HG02610 (cell line): ENCODE results near the gene VGLL2.

Experiments
- ATAC-seq: cut with Tn5 transposase; IDR thresholded peaks from one replicate; pipeline ENCODE4 v1.9.1; 2021; ENCODE audit warnings: mild to moderate bottlenecking, moderate library complexity; ENCODE audit not compliant: unreplicated experiment

The VGLL2 gene

DNA sequence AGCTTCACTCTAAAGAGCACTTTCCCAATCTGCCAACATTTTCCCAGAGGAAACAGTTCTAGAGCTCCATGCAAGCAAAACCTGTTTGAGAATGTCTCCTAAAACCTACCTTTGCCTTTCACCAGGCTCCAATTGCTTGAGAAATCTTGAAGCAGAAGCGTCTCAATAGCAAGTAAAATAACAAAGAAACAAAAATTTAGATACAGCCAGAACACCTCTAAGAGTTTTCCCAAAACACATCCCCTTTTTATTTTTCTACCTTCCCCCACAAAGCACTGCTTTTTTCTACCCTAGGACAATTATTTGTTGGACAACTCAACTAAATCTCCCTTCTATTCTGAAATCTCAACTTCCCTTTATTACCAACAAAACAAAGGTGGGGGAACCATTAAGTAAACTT lies 3.6 kb downstream of the VGLL2 start:
- ATAC-seq = no peak

DNA sequence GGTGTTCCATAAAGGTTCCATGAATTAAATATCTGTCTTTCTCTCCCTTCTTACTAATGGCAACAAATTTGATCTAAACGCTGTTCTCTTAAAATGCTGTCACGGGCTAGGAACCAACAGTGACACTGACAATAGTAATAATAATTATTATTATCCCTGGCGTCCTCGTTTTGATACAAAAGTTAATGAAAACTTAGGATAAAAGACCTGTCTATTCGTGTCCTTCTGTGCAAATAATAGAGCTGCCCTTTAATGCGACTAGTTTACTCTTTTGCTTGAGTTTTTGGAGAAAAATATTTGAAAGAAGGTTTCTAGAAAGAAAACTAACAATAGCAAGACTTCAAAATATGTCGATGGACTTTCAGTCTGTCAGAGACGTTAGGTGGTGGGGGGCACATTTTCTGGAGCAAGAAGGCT lies 4.3 kb downstream of the VGLL2 start:
- no peak for ATAC-seq

DNA sequence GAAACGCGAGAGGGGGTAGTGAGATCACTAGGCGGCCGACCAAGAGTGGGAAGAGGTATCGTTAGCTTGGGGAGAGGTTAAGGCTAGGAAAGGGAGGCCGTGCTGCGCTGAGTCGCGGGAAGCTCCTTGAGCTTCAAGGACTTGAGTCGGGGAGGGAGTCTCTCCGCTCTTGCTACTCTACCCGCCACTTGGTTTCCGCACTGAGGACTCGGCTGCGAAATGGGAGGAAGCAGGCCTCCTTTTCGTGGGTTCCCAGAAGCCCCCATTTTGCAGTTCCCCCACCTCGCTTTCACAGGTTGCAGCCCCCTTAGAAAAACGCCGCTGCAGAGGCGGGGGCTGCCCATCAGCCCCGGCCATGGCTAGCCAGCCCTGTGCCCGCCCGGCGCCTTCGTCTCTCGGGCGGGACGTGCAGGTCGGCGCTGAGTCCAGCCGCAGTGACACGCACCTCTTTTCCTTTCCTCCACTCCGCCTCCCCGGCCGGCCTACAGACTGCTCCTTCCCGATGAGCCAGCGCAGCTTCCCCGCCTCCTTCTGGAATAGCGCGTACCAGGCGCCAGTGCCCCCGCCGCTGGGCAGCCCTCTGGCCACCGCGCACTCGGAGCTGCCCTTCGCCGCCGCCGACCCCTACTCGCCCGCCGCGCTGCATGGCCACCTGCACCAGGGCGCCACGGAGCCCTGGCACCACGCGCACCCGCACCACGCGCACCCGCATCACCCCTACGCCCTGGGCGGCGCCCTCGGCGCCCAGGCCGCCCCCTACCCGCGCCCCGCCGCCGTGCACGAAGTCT lies 4.9 kb downstream of the VGLL2 start:
- ATAC-seq = no peak

GRCh38 chr6:117270843-117271507 lies 5.6 kb downstream of the VGLL2 start:
- no peak for ATAC-seq

DNA sequence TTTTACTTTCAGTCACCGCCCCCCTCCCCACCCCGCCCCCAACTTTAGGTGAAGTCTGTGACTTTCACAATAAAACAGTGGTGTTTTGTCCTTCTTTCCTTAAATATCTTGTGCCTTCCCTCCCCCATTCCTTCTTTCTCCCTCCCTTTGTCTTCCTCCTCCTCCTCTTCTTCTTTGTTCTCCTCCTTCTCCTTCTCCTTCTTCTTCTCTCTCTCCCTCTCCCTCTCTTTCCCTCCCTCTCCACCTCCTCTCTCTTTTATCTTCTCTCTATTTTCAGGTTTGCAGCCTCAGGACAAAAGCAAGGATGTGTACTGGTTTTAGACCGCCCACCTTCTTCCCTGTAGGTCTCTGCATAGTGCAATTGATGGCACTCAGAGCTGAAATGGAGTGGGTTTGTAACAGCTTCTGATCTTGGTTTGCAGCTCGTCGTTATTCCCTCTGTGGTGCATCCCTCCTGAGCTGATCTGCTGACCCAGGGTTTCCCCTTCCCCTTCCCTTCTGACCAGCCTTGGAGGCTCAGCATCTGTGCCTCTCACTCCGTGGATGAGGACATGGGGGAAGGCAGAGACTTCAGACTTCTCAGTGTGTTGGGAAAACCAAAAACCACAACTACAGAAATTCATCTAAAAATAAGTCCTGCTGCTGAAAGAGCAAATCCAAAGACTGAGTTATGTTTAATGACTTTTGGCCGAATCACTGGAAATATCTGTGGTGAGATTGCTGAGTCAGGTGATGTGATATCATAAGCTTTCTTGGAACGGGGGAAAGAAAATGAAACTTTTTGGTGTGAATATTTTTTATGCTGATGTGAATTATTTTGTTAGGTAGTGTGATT lies 6.9 kb downstream of the VGLL2 start:
- no peak for ATAC-seq

DNA sequence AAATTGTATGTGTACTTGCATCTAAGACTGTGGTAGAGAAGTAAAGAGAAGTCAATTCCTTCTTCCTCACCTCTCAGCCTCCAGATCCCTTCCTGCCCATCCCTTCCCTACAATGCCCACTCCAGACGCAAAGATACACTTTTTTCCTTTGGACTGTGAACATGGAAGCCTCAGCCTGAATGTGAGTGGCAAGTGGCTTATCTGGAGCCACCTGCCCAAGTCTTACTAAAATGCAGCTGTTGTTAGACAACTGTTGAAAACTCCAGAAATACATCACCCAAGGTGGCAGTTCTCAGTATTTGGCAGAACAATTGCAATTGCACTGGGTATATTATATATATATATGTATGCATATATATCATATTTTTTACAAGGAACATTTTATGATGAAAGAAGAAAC lies 7.5 kb downstream of the VGLL2 start:
- no peak for ATAC-seq

DNA sequence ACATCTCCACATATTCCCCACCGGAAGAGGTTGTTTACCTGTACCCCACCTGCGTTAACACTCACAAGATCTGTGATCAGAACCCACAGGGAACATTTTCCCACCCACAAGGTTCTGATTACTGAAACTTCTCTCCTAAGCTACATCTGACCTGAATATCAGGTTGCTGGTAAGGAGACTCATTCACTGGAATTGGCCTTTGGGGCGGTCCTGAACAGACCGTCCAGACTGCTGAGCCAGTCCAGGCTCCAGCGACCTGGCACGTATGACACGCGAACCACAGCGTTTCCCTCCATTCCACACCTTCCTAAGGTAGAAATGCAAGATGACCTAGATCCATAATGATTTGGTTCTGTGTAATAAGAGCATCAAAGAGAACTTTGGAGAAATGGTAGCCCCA lies 9.8 kb downstream of the VGLL2 start:
- no peak for ATAC-seq

DNA sequence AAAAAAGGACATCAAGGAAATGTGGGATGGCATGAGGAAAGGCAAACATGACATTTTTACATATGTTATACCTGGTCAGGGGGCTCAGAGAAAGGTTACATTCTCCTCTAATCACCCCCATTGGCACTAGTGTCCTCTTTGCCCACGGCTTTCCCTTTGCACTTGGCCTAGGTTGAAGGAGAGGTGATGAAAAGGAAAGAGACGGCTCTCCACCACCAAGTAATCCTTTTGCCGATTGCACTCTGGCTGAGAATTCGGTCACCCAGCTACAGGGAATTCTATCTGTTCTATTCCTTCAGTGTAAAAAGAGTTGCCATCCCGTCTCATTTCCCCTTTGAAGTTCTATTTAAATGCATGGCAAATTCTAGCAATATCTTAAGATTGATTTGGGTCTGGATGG lies 10.4 kb downstream of the VGLL2 start:
- ATAC-seq = no peak

DNA sequence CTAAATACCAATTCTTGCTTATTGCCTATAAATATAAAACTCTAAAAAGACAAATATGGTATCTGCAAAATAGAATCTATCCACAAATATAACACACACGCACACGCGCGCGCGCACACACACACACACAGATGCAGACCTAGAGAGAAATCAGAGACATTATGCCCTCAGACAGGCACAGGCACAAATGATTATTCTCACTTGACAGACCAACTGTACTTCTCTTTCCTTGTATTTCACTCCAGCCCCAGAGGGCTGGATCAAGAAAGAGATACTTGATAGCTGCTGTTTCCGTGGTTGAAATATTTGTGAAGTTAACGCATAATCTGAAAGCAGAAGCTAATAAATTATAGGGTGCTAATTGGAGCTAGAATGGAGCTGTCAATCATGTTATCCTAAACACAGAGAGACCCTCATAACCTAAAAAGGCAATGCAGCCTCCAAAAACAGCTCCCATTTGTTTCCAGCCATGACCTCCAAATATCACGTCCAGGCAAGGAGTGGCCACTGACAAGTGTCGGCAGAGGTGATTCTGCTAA lies 11.5 kb downstream of the VGLL2 start:
- ATAC-seq = no peak

DNA sequence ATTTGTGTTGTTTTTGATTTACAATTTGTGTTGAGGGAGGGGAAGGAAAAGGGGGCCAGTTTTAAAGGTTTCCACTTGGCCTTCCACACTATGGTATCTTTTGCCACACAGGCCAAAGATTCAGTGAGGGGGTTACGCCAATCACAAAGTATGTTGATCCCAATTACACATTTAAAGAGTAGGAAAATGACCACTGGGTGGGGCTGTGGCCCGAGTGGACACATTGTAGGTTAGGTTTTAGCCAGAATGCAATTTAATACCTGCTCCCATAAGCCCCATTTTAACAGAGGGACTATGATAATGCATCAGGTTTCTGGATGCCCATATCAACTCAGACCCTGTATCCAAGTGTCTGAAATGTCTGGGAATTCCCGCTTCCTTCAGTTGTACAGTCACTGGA lies 15.6 kb downstream of the VGLL2 start:
- no peak for ATAC-seq

DNA sequence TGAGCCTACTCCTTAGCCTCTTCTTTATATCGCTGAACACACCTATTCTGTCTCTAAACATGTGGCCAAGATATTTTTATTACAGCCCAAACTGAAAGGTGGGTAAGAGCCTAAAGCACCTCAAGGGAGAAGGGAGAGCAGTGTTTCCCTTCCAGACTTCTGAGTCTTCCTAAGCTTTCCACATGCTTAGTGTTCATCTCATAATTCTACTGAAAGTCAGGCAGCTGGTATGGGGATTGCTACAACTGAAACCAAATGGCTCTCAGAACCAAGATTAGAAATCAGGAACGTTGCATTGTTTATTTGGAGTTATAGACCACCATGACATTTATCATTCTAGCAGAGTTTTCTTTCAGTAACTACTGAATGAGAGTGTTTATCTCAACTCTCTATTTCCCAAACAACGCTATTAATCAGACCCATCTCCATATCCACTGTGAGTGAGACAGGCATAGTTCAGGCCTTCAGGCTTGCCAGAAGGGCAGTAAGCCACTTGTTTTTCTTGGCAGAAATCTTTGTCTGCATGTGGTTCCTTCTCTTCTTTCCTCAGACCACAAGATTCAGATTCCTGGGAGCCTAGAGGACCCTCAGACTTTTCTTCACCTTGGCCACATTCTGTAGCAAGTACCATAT lies 22.8 kb downstream of the VGLL2 start:
- no peak for ATAC-seq

GRCh38 chr6:117290173-117290846 lies 25.0 kb downstream of the VGLL2 start:
- ATAC-seq = no peak

- no peak for ATAC-seq
Observed at GRCh38 chr6:117298941-117299340, 33.6 kb downstream of the VGLL2 start.

DNA sequence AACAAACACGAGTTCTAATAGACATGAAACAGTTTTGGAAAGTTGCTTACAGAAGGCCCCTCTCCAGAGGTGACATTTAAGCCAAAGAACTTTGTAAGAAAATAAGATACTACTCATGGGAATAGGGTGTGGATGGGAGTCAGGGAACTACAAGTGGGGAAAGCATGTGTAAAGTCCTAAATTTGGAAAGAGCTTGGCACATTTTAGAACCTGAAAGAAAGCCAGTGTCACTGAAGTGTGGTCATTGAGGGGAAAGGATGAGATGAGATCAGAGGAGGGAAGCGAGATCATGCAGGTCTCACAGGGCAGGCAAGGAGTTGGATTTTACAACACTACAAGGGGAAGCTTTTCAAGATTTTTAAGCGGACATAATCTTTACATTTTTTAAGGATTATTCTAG lies 38.0 kb downstream of the VGLL2 start:
- ATAC-seq = no peak

GRCh38 chr6:117304446-117304845 lies 39.1 kb downstream of the VGLL2 start:
- ATAC-seq = no peak

- no peak for ATAC-seq
Observed at GRCh38 chr6:117306227-117306790, 41.0 kb downstream of the VGLL2 start.

- ATAC-seq = no peak
Observed at GRCh38 chr6:117307655-117308054, 42.3 kb downstream of the VGLL2 start.

DNA sequence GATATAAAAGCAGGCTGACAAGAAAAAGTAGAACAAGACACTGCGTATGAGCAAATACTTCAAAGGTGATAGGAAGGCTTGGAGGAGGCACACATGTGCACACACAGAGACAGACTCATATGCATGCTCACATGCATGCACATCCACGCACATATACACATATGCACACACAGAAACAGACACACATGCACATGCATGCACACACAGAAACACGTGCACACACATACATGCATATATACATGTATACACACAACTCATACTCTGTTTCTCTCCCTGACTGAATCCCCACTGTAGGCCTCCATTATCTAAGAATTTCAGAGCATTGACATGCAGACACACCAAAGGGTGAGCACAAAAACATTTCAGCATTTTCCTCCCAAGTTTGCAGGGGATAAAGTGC lies 43.7 kb downstream of the VGLL2 start:
- no peak for ATAC-seq

DNA sequence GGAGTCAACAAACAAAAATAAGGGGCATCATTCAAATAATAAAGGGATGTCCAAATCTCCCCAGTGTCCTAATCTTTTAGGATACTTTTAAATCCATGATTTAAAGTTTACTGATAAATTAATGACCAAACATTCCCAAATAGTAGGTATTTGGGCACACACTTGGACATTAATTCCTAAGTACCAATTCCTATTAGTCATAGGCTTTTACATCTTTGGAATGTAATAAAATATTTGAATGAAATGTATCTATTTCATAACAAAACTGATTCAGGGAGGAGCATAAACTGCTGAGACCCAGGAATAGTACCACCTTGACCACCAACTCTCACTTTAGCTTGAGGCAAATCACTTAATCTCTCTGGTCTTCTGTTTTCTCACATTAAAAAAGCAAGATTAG lies 44.3 kb downstream of the VGLL2 start:
- ATAC-seq = no peak

- ATAC-seq = no peak
Observed at GRCh38 chr6:117311310-117311709, 46.0 kb downstream of the VGLL2 start.
